Stomach smooth muscle (tissue), 2 donors: ENCODE results near the gene STK40.

ENCODE experiments used
- H3K27ac ChIP-seq: one replicate; pipeline ENCODE4 v1.7.0; 2013; ENCODE audit warnings: mild to moderate bottlenecking, low read length, inconsistent platforms
- H3K27me3 ChIP-seq, 2 donors: one replicate each; pipeline ENCODE4 v1.7.0; 2013; ENCODE audit warnings: low read length in 2 of 2; ENCODE audit not compliant: insufficient read depth in 2 of 2, control insufficient read depth in 1 of 2
- H3K36me3 ChIP-seq, 2 donors: one replicate each; pipeline ENCODE4 v1.7.0; 2013; ENCODE audit warnings: low read length in 2 of 2; ENCODE audit not compliant: control insufficient read depth in 2 of 2, insufficient read depth in 2 of 2
- H3K4me1 ChIP-seq: one replicate; pipeline ENCODE4 v1.7.0; 2013; ENCODE audit warnings: low read length; ENCODE audit not compliant: control insufficient read depth, insufficient read depth
- H3K4me3 ChIP-seq, 2 donors: one replicate each; pipeline ENCODE4 v1.7.0; 2013; ENCODE audit warnings: low read length in 2 of 2
- H3K9ac ChIP-seq, 2 donors: one replicate each; pipeline ENCODE4 v1.7.0; 2013; ENCODE audit warnings: low read length in 2 of 2, mild to moderate bottlenecking in 1 of 2
- H3K9me3 ChIP-seq, 2 donors: one replicate each; pipeline ENCODE4 v1.7.0; 2013; ENCODE audit warnings: low read length in 2 of 2; ENCODE audit not compliant: control insufficient read depth in 2 of 2
- donor health status: healthy.
- donor health status: Pancreatic carcinoma.

STK40 gene

DNA sequence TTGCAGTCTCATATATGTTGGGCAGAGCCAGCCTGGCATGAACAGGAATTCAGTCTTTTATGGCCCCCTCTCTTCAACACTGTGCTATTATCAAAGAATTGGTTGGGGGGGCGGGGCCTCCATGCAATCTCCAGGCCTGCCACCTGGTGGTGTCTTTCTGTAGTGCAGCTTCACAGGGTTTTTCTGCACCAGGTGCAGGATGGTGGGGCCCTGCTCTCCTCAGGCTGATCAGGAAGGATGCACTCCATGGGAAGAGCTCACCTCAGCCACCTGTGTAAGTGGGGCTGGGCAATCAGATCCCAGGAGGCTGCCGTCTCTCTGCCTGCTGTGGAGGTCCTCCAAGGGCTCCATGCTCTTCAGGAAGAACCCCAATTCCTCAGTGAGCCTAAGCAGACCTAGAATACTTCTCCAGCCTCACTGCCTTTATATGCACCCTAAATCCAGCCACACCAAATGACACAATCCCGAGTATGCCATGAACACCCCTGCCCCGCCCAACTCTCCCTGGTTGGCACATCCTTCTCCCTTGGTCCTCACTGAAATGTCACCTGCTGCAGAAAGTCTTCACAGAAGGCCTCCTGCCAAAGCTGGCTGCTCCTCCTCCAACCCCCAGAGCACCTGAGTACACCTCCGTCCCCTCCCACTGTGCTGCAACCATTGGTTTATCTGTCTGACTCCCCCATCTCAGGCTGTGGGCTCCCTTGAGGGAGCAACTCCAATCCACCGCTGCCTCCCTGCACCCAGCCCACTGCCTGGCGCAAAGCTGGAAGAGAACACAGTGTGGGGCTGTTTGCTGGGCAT, 16.5 kb downstream of the STK40 start:
- no peak overlapping the region for H3K27ac ChIP-seq
- no peaks in the 10 kb centered on the region for H3K9me3 ChIP-seq
- peaks cover 10% of the 10 kb centered on the region in 2 donors for H3K36me3 ChIP-seq
- H3K9ac ChIP-seq = no peak overlapping the region
- no peak overlapping the region for H3K4me3 ChIP-seq
- no peaks in the 10 kb centered on the region for H3K27me3 ChIP-seq
- peaks cover 49% of the 10 kb centered on the region for H3K4me1 ChIP-seq

DNA sequence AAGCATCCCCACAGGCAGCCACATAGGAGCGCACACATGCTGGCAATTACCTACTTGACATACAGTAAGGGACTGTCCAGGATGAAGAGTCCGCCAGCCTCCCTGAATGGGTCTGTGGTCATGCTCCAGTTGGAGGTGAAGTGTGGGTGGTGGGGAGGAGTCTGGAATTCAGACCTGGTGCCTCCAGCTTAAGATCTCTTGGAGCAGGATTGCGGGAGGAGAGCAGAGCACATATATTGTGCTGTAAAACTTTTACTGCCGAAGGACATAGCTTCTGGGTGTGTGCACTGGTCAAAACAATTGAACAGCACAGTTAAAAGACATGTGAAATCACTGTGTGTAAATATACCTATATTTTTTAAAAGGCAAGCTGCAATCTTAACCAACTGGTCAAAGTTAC, 17.9 kb downstream of the STK40 start:
- Histone ChIP-seq H3K4me3 (no peak overlapping the region), H3K27me3 (no peaks in the 10 kb centered on the region), H3K4me1 (peaks cover 35% of the 10 kb centered on the region), H3K9me3 (no peaks in the 10 kb centered on the region), H3K9ac (no peak overlapping the region), H3K36me3 (peaks cover 10 to 12% of the 10 kb centered on the region in 2 donors), H3K27ac (no peak overlapping the region)

DNA sequence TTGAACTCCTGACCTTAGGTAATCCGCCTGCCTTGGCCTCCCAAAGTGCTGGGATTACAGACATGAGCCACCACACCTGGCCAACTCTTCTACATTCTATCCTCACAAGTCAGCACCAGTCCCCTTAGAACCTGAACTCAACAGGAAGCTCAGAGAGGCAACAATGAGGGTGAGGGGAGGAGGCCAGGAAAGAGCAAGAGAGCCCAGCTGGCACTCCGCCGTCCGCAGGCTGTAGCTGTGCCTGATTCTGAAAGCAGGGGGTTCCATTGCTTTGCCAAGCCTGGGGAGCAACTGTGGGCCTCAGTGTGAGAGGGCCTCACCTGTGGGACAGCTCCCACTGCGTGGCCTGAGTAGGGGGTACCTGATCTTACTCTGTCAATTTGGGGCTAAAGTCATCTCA, 18.7 kb downstream of the STK40 start:
- Histone ChIP-seq H3K36me3 (peaks cover 14 to 15% of the 10 kb centered on the region in 2 donors), H3K27me3 (no peaks in the 10 kb centered on the region), H3K9me3 (no peaks in the 10 kb centered on the region), H3K27ac (no peak overlapping the region), H3K4me1 (peaks cover 29% of the 10 kb centered on the region), H3K9ac (no peak overlapping the region), H3K4me3 (no peak overlapping the region)

DNA sequence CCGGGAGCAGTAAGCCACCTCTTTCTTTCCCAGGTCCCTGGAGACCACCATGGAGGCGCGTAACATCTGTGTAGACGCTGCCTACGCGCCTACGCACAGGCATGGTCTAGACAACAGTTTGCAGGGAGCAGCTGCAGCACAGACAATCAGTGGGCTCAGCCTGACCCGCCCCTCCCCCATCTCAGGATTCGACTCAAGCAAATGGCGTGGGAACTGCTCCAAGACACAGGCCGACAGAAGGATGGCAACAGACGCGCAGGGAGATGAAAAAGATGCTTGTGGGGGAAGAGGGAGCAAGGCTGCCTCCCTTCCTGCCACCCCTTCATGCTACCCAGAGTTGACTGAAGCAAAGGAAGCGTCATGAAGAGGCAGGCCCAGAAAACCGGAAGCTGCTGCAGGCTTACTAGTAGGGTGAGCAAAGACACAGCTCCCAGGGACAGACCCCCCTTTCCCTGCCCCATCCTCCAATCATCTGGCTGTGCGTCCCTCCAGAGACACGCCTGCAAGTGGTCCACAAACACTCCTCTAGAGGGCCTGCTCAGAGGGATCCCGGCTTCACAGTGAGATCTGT, 19.5 kb downstream of the STK40 start:
- H3K4me1 ChIP-seq = peaks cover 29% of the 10 kb centered on the region
- peak overlapping the region; percentile 24 for H3K27ac ChIP-seq
- peak overlapping the region; percentile 21 to 33 for H3K9ac ChIP-seq
- H3K36me3 ChIP-seq = peaks cover 18 to 19% of the 10 kb centered on the region in 2 donors
- H3K27me3 ChIP-seq = no peaks in the 10 kb centered on the region
- H3K4me3 ChIP-seq = no peak overlapping the region
- H3K9me3 ChIP-seq = no peaks in the 10 kb centered on the region

DNA sequence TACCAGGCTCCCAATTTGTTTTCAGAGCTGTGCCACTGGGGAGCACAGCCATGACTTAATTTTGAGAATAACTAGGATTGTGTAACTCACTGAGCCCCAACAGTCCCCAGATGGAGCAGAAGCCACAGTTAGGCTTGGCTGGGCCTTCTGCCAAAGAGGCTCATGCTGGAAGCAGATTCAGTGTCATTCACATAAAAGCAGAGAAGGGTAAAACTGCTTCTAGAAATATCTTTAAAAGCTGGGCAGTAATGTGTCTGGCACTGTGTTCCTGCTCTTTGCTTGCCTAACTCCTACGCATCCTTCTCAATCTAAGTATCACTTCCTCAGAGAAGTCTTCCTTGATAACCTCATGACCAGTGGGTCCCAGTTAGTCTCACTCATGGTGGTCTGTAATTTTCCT, 20.3 kb downstream of the STK40 start:
- Histone ChIP-seq H3K9me3 (no peaks in the 10 kb centered on the region), H3K27me3 (no peaks in the 10 kb centered on the region), H3K27ac (peak overlapping the region; percentile 24), H3K4me3 (no peak overlapping the region), H3K9ac (no peak overlapping the region), H3K36me3 (peaks cover 21 to 23% of the 10 kb centered on the region in 2 donors), H3K4me1 (peaks cover 29% of the 10 kb centered on the region)

DNA sequence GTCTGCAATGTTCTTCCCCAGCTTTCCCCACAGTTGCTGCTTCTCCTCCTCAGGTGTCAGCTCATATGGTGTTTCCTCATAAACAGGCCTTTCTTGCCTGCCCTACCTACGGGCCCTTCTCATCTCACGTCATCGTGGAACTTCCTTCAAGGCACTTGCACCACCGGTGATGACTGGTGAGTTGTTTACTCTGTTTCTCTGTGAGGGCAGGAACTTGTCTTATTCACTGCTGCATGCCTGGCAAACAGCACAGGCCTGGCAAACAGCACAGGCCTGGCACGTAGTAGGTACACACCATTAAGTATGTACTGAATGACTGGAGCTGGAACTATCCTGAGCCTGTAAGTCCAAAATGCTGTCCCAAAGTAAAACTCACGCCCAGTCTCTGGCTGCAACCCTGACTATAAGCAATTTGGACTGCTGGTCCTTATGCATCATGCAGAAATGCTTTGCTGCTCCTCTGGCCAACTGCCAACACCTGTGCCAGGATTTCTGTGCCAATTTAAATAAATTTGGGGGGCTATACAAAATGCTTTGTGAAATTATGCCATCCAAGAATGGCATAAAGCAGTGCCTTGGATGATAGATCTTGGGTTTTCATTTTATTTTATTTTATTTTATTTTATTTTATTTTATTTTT, 25.7 kb downstream of the STK40 start:
- H3K4me1 ChIP-seq = no peaks in the 10 kb centered on the region
- no peak overlapping the region for H3K27ac ChIP-seq
- no peak overlapping the region for H3K4me3 ChIP-seq
- H3K9ac ChIP-seq = no peak overlapping the region
- no peaks in the 10 kb centered on the region for H3K27me3 ChIP-seq
- H3K9me3 ChIP-seq = no peaks in the 10 kb centered on the region
- H3K36me3 ChIP-seq = peaks cover 32 to 52% of the 10 kb centered on the region in 2 donors

DNA sequence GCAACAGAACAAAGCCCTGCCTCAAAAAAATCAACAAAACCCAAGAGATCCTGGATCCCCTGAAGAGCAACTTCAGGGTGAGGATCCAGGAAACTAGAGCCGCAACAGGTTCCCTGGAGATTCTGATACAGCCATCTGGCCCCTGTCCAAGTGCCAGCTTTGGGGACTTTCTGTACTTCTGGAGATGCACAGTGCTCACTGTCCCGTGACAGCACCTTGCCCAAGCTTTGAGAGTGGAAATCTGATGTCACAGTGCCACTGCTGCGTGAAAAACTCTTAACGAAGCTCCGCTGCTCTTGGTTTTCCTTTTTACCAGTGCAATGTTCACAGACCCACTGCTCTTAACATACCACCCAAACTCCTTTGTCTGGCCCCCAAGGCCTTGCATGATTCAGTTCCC, 26.3 kb downstream of the STK40 start:
- Histone ChIP-seq H3K27me3 (no peaks in the 10 kb centered on the region), H3K27ac (no peak overlapping the region), H3K9ac (no peak overlapping the region), H3K4me3 (no peak overlapping the region), H3K36me3 (peaks cover 38 to 59% of the 10 kb centered on the region in 2 donors), H3K9me3 (no peaks in the 10 kb centered on the region), H3K4me1 (no peaks in the 10 kb centered on the region)

DNA sequence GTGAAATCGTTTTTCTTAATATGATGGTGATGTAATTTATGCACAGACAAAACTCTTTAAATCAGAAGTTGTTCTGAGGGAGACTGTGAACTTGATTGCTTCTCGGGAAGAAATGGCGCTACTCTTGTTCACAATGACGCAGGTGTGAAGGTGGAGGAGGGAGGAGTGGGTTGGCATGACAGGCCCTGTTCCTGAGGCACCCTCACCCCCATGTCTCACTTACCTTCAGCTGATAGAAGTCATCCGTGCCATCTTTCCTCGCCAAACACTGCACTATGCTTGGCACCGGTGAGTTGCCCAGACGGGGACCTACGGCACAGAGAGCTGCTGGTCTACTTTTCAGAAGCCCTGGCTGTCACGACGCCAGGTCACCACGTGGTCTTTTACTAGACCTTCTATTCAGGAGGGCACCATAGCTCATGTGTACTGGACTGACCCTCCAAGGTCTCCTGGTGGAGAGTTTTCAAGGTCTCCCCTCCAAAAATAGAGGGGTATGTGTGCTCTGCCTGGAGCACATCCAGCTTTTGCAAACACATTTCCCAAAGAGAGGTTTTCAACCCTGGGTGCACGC, 27.1 kb downstream of the STK40 start:
- no peak overlapping the region for H3K4me3 ChIP-seq
- H3K9ac ChIP-seq = no peak overlapping the region
- H3K4me1 ChIP-seq = no peaks in the 10 kb centered on the region
- no peaks in the 10 kb centered on the region for H3K27me3 ChIP-seq
- H3K9me3 ChIP-seq = no peaks in the 10 kb centered on the region
- H3K27ac ChIP-seq = no peak overlapping the region
- peaks cover 44 to 64% of the 10 kb centered on the region in 2 donors for H3K36me3 ChIP-seq

DNA sequence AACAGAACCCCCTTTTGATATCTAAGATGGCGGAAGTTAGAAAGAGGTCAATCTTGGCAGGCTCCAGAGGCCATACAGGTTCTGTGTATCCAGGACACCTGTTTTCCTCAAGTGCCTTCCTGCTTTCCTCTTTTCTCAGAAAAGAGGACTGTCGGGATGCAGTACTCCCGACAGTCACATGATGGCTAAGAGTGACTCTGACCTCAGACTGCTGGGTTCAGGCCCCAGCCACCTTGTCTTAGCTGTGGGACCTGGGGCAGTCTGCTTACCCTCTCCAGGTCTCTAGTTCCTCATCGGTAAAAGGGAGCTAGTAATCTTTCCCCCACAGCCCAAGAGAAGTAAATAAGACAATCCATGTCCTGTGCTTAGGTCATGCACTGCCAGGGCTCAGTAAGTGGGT, 29.9 kb downstream of the STK40 start:
- H3K27ac ChIP-seq = no peak overlapping the region
- H3K27me3 ChIP-seq = no peaks in the 10 kb centered on the region
- peaks cover 21% of the 10 kb centered on the region for H3K4me1 ChIP-seq
- peaks cover 42 to 64% of the 10 kb centered on the region in 2 donors for H3K36me3 ChIP-seq
- H3K4me3 ChIP-seq = no peak overlapping the region
- no peak overlapping the region for H3K9ac ChIP-seq
- H3K9me3 ChIP-seq = no peaks in the 10 kb centered on the region

DNA sequence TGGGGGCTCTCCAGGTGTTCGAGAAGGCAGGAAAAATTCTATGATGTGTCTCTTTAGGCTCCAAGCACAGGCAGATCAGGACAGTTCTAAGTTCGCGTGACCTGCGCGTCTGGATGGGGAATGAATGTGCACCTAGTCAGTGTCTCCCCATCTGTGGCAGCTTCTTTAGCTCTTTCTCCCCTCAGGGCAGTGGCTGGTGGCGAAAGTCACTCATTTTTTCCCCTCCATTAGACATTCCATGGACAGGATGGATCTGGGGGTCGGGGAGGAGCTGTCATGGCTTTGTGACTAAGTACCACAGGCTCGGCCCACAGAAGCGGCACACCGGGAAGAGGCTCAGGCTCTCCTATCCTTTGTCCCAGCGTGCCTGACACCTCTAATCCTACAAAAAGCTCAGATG, 31.2 kb downstream of the STK40 start:
- Histone ChIP-seq H3K9me3 (no peaks in the 10 kb centered on the region), H3K9ac (no peak overlapping the region), H3K4me3 (no peak overlapping the region), H3K27me3 (no peaks in the 10 kb centered on the region), H3K4me1 (peaks cover 34% of the 10 kb centered on the region), H3K27ac (no peak overlapping the region), H3K36me3 (peaks cover 42 to 60% of the 10 kb centered on the region in 2 donors)
